ENCODE measurements around the gene LRRC27. TPM values are rescaled to one million over a fixed set of nuclear protein-coding genes. Genes with fewer than 3 reads are reported as not detected.

LRRC27 gene
- total and polyA plus RNA-seq, 12 donors: 6.5 to 17.6 (median 9.9) TPM

DNA sequence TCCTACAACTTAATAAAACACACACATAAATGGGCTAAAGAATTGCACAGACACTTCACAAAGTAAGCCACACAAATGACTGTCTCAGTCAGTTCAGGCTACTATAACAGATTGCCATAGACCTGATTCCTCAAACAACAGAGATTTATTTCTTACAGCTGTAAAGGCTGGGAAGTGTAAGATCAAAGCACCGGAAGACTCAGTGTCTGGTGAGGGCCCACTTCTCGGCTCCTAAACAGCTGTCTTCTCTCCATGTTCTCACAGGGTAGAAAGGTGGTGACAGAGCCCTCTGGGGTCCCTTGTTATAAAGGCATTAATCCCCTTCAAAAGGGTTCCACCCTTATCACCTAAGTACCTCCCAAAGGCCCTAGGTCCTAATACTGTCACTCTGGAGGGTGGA lies 42.6 kb upstream of the LRRC27 start:
- Histone ChIP-seq H3K9me3 (replicated peaks in 1 of 3) (peaks cover 0 to 5% (median 0%) of the 10 kb centered on the region in 3 donors), H3K4me1 (replicated peaks in 1 of 2) (no peaks in the 10 kb centered on the region), H3K27ac (no peak overlapping the region), H3K27me3 (no peaks in the 10 kb centered on the region), H3K36me3 (replicated peaks in 1 of 2) (no peaks in the 10 kb centered on the region), H3K4me3 (no peak overlapping the region)
- TF ChIP-seq CTCF (IDR thresholded peaks at IDR 0.05) (no peak), POLR2A (IDR thresholded peaks at IDR 0.05) (no peak)
- WGBS, 4 donors: 81 to 100% (median 82%) methylated on average over 1 to 2 of the region's 2 CpGs
- no peak for DNase-seq
- intact Hi-C loops (cut with DNase I): no loop called here

DNA sequence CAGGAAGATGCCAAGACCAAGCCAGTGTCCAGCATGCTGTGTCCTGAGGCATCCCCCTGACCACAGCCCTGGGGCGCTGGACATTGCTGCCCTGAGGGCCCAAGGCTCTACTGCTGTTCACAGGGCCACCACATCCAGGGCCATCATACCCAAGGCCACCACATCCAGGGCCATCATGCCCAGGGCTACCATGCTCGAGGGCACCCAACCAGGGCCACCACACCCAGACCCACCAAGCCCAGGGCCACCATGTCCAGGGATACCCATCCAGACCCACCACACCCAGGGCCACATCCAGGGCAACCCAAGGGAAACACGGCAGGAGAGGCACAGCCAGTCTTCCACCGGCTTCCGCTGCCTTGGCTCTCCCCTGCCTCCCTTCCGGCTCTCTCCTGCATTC lies 41.4 kb upstream of the LRRC27 start:
- Histone ChIP-seq H3K27me3 (no peaks in the 10 kb centered on the region), H3K9me3 (replicated peaks in 1 of 3) (peaks cover 0 to 5% (median 0%) of the 10 kb centered on the region in 3 donors), H3K4me1 (replicated peaks in 1 of 2) (no peaks in the 10 kb centered on the region), H3K4me3 (no peak overlapping the region), H3K36me3 (replicated peaks in 1 of 2) (no peaks in the 10 kb centered on the region), H3K27ac (no peak overlapping the region)
- 96 to 100% (median 98%) methylated on average over 3 to 6 of the region's 6 CpGs for WGBS, 4 donors
- intact Hi-C loops (cut with DNase I): no loop called here
- no peak for TF ChIP-seq CTCF (IDR thresholded peaks at IDR 0.05)
- no peak for DNase-seq

DNA sequence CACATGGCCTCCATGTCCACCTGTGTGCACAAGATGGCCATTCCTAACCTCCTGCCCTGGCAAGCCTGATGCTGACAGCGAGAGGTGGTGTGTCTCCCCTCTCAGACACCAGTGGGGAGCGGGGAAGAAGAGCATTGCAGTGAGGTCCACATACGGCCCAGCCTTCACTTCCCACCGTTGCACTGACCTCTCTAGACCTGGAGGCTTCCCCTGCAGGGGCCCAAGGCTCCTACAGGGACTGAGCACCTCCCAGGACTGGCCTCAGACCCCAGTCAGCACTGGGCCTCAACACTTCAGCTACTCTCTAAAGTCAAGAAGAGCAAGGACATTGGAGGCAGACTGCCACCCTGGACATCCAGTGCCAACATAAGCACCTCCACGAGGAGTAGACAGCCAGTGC lies 40.2 kb upstream of the LRRC27 start:
- no peaks in the 10 kb centered on the region for H3K4me1 ChIP-seq (replicated peaks in 1 of 2)
- DNase-seq: no peak
- intact Hi-C loops (cut with DNase I): no loop called here

DNA sequence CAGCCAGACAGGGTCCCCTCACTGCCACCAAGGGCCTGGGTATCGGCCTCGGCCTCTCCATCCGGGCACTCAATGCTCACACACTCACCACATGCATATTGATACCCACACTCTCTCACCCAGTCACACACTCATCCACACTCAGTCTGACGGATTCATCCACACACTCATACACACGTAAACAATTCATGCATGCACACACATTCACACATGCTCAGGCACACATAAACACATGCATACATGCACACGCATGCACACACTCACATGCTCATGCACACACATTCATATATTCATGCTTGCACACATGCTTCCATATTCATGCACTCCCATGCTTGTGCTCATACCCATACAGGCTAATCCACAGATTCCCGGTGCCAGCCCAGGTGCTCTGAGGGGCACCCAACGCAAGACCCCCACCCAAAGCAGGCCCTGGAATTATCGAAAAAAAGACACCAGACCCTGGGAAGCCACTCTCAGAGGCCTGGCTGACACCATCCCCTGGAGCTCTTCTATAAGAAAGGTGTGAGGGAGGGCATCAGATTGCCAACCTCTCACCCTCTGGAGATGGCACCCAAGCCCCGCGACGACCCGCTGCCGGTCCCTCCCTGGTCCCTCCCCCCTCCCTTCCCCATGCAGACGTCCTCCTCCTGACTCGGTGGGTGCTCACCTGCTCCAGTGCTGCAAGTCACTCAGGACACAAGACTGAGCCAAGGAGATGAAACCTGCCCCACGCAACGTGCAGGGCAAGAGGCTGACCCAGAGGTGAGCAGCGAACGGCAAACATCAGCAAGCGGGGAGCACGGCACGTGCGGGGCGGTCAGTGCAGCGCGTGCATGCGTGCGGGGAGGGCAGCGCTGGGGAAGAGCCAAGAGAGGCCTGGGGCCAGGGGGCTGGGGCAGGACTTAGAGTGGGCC lies 39.4 kb upstream of the LRRC27 start:
- peaks cover 0 to 5% (median 0%) of the 10 kb centered on the region in 3 donors for H3K9me3 ChIP-seq (replicated peaks in 1 of 3)
- H3K36me3 ChIP-seq (replicated peaks in 1 of 2): no peaks in the 10 kb centered on the region
- no peak for TF ChIP-seq CTCF (IDR thresholded peaks at IDR 0.05)
- no peak for TF ChIP-seq POLR2A (IDR thresholded peaks at IDR 0.05)
- H3K4me1 ChIP-seq (replicated peaks in 1 of 2): no peaks in the 10 kb centered on the region
- H3K4me3 ChIP-seq: no peak overlapping the region
- no peak for DNase-seq
- H3K27ac ChIP-seq: no peak overlapping the region
- intact Hi-C loops (cut with DNase I): no loop called here
- no peaks in the 10 kb centered on the region for H3K27me3 ChIP-seq
- WGBS, 4 donors: 80 to 86% (median 86%) methylated on average over 17 to 30 of the region's 30 CpGs

More for the DNA sequence above, 40.2 kb upstream of the LRRC27 start:
- no peak overlapping the region for H3K27ac ChIP-seq
- no peak for TF ChIP-seq CTCF (IDR thresholded peaks at IDR 0.05)
- no peak for TF ChIP-seq POLR2A (IDR thresholded peaks at IDR 0.05)
- 73 to 83% (median 80%) methylated on average over 2 to 5 of the region's 5 CpGs for WGBS, 4 donors
- peaks cover 0 to 5% (median 0%) of the 10 kb centered on the region in 3 donors for H3K9me3 ChIP-seq (replicated peaks in 1 of 3)
- no peak overlapping the region for H3K4me3 ChIP-seq
- no peaks in the 10 kb centered on the region for H3K36me3 ChIP-seq (replicated peaks in 1 of 2)
- no peaks in the 10 kb centered on the region for H3K27me3 ChIP-seq

Data from adrenal gland (tissue), 12 donors.